GM12892 (cell line): ENCODE results near the gene URM1.

Experiments
- POLR2A ChIP-seq: IDR thresholded peaks from 2 replicates; pipeline ENCODE4 v1.6.1; 2011; ENCODE audit warnings: low read depth, low read length, control low read depth
- TAF1 ChIP-seq: IDR thresholded peaks from 2 replicates; pipeline ENCODE4 v1.6.1; 2011; ENCODE audit warnings: low read depth, mild to moderate bottlenecking, control low read depth, low read length, borderline replicate concordance

DNA sequence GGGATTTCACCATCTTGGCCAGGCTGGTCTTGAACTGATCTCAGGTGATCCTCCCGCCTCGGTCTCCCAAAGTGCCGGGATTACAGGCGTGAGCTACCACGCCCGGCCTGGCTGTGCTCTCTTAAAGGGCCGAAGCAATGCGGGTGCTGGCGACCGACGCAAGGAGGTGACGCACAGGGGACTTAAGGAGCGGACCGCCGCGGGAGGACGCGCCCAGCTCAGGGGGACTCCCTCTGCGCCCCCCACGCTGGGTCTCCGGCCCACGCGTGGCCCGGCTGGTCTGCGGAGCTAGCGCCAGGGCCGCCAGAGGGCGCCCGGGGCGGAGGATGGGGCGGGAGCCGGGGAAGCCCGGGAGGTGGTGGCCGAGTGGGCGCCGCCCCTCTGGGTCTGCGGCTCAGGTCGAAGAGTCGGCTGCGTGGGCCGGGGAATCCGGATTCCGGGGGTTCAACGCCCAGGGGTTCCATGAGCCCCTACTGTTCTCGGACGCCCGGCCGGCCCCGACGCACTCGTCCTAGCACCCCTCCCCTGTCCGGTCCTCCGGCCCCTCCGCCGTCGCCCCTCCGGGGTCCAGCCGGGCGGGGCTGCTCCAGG lies 49.0 kb downstream of the URM1 start:
- TF ChIP-seq TAF1 (no peak), POLR2A (no peak)
